ENCODE measurements around the gene ERCC3.

DNA sequence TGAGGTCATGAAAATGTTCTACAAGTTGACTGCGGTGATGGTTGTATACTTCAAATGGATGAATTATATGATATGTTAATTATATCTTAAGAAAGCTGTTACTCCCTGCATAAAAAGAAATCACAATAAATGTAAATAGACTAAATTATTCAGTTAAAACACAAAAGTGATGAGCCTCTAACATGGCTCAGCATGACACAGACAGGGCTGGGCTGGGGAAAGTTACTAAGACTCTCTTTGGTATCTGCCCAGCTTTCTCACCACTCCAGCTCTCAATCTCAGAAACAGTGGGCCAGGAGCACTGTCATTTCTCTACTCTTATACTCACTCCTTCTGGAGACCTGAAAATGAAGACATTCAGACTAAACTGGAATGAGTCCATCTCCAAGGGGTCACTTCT, 77.4 kb downstream of the ERCC3 start:
- TF ChIP-seq POLR2AphosphoS5 (IDR thresholded peaks at IDR 0.05; ENCODE audit: low read depth, low read length) (no peak), EZH2phosphoT487 (IDR thresholded peaks at IDR 0.05; ENCODE audit: borderline replicate concordance) (no peak), POLR2A (IDR thresholded peaks at IDR 0.05; ENCODE audit: borderline replicate concordance, extremely low read depth, insufficient read depth, insufficient read length) (no peak), EZH2 (IDR thresholded peaks at IDR 0.05) (no peak), CTCF (IDR thresholded peaks at IDR 0.05 in 2 of 3, conservative IDR thresholded peaks at IDR 0.05 in 1 of 3; ENCODE audit: borderline replicate concordance in 1 of 3, insufficient read depth in 1 of 3, low read depth in 2 of 3, low read length in 2 of 3) (no peak), FOSL1 (IDR thresholded peaks at IDR 0.05; ENCODE audit: low read depth) (no peak), RAD21 (IDR thresholded peaks at IDR 0.05; ENCODE audit: low read depth) (no peak)
